Heart left ventricle (tissue), 16 donors: ENCODE results near the gene FOXO1. TPM values are rescaled to one million over a fixed set of nuclear protein-coding genes. Genes with fewer than 3 reads are reported as not detected.
A peak's percentile ranks its signal among the peaks of the same experiment; 100 is the strongest.
"Not testable (repeated sequence)": the region's sequence is repeated elsewhere in the genome, so short reads cannot be mapped to it uniquely, and the experiment has no call there.

Experiments
- ATAC-seq, 4 donors: fragments of 200-7000 bp; cut with Tn5 transposase; one replicate each; pipeline ENCODE4 v1.9.1; 2020 to 2022; ENCODE audit warnings: moderate library complexity in 4 of 4, mild to moderate bottlenecking in 3 of 4, moderate number of reproducible peaks in 1 of 4
- DNase-seq, 5 donors: peaks; one replicate each; pipeline ENCODE4 v3.0.0-alpha.2; 2020
- H3K27ac ChIP-seq, 12 donors: fragments of 200-600 bp; sonication (generic) in 4 of 12; one replicate each; pipeline versions ENCODE4 v1.5.0 to v1.8.0; 2016 to 2022; ENCODE audit warnings: mild to moderate bottlenecking in 2 of 12
- H3K27me3 ChIP-seq, 9 donors: fragments of 200-600 bp; sonication (generic) in 2 of 9; one replicate each; pipeline versions ENCODE4 v1.5.1 to v1.8.0; 2016 to 2022; ENCODE audit warnings: mild to moderate bottlenecking in 3 of 9
- H3K36me3 ChIP-seq, 9 donors: fragments of 200-600 bp; sonication (generic) in 2 of 9; one replicate each; pipeline versions ENCODE4 v1.5.0 to v1.8.0; 2018 to 2022; ENCODE audit warnings: mild to moderate bottlenecking in 2 of 9
- H3K4me1 ChIP-seq, 12 donors: fragments of 200-600 bp; sonication (generic) in 4 of 12; one replicate each; pipeline versions ENCODE4 v1.5.0 to v1.8.0; 2016 to 2022; ENCODE audit warnings: mild to moderate bottlenecking in 3 of 12
- H3K4me3 ChIP-seq, 12 donors: fragments of 200-600 bp; sonication (generic) in 4 of 12; one replicate each; pipeline versions ENCODE4 v1.5.0 to v1.8.0; 2017 to 2022; ENCODE audit warnings: mild to moderate bottlenecking in 9 of 12, moderate library complexity in 4 of 12
- H3K9me3 ChIP-seq, 12 donors: fragments of 200-600 bp; sonication (generic) in 4 of 12; one replicate each; pipeline versions ENCODE4 v1.5.0 to v1.8.0; 2016 to 2022; ENCODE audit warnings: mild to moderate bottlenecking in 1 of 12
- POLR2A ChIP-seq, 2 donors: fragments of 450-650 bp; IDR thresholded peaks; one replicate each; pipeline ENCODE4 v1.6.1; 2017; ENCODE audit warnings: antibody characterized with exemption in 2 of 2, mild to moderate bottlenecking in 2 of 2, moderate library complexity in 2 of 2
- WGBS, 4 donors: extraction: QIAGEN DNeasy Blood & Tissue Kit in 2 of 4; methylation state at CpG; one replicate each; pipeline versions ENCODE4 v1.1.5 to v1.1.7; 2013 to 2018; 5-methylcytosine and 5-hydroxymethylcytosine counted together
- intact Hi-C, 10 donors: fragments of 100-400 bp; cut with DNase I; formaldehyde crosslinking; loops; one replicate each; pipeline versions ENCODE4 v1.11.1 to v1.14.2; 2022
- polyA plus RNA-seq, 2 donors: library from polyadenylated mRNA; stranded (reverse); fragments of 200-250 nt; gene quantifications; one replicate each; pipeline ENCODE4 v1.2.3, GENCODE V29; 2013
- total RNA-seq, 9 donors: library from RNA; depleted of rRNA in 2 of 9; stranded (reverse); fragments of >200 nt in 2 of 9; fragmentation: NEBNext Ultra II Directional in 3 of 9; extraction: Animal tissue kit (Norgen Biotek cat#: 25700) in 3 of 9; gene quantifications; one replicate each; pipeline versions ENCODE4 v1.1.0 to v1.2.4, GENCODE V29; 2016 to 2023
- TF ChIP-seq, protein P1 (sequence below), 12 donors: fragments of 200-600 bp; sonication (generic) in 4 of 12; IDR thresholded peaks; one replicate each; pipeline versions ENCODE4 v1.5.0 to v1.8.0; 2018 to 2022; ENCODE audit warnings: antibody characterized with exemption in 12 of 12, mild to moderate bottlenecking in 5 of 12
- donor health status: ischemic (EF 13 %, LVEDD 7.1; RV severe dilation, severe dysfunction).
- donor health status: healthy with polysubstance abuse.
- donor health status: DM: no; HTN: yes; CAD: no.
- donor health status: DM: no; HTN: no; CAD: no.
- donor health status: ischemic (EF 25% LVEDD 6.9; RV normal size, moderate dysfunction).
- donor health status: ischemic (EF 25% LVEDD 5.7; RV mildly dilated, moderate dysfunction).
- donor health status: healthy.
- donor health status: DM: yes; HTN: yes; CAD: no.
- donor health status: ischemic (EF 35%, LVEDD 5.7; RV mildly dilated, moderate dysfunction).
- donor health status: nonischemic (EF 11% LVEDD 7.7; RV severe dilation, severe dysfunction).
- donor health status: DM: yes; HTN: yes; CAD: no.
- donor health status: PGD.
- donor health status: ischemic (EF 29% LVEDD 5.4; RV normal size, mild dysfunction).
- donor health status: nonischemic (EF 23%, LVEDD 6.1; RV moderate dilation, normal function).

FOXO1 gene
- total and polyA plus RNA-seq, 11 donors: 2.6 to 26.8 (median 17.2) TPM

GRCh38 chr13:40665126-40666044 is 1.1 kb downstream of the FOXO1 start:
- Histone ChIP-seq H3K4me1 (peaks cover 6 to 52% (median 40%) of the 10 kb centered on the region in 12 donors), H3K36me3 (no peaks in the 10 kb centered on the region), H3K4me3 (peak overlapping the region; percentile 72 to 99 (median 94)), H3K9me3 (no peaks in the 10 kb centered on the region), H3K27me3 (no peaks in the 10 kb centered on the region), H3K27ac (peak overlapping the region; percentile 94 to 99 (median 99))
- no peak for TF ChIP-seq POLR2A (IDR thresholded peaks at IDR 0.05)
- TF ChIP-seq, protein P1, sequence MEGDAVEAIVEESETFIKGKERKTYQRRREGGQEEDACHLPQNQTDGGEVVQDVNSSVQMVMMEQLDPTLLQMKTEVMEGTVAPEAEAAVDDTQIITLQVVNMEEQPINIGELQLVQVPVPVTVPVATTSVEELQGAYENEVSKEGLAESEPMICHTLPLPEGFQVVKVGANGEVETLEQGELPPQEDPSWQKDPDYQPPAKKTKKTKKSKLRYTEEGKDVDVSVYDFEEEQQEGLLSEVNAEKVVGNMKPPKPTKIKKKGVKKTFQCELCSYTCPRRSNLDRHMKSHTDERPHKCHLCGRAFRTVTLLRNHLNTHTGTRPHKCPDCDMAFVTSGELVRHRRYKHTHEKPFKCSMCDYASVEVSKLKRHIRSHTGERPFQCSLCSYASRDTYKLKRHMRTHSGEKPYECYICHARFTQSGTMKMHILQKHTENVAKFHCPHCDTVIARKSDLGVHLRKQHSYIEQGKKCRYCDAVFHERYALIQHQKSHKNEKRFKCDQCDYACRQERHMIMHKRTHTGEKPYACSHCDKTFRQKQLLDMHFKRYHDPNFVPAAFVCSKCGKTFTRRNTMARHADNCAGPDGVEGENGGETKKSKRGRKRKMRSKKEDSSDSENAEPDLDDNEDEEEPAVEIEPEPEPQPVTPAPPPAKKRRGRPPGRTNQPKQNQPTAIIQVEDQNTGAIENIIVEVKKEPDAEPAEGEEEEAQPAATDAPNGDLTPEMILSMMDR (IDR thresholded peaks at IDR 0.05): peak in 1 of 12 donors; percentile 3
- DNase-seq: peak; percentile 45 to 70 (median 50)
- peak in 2 of 4 donors; percentile 2 to 9 for ATAC-seq
- 0 to 1% (median 1%) methylated on average over 28 to 117 of the region's 117 CpGs for WGBS, 4 donors
- intact Hi-C loops: loop anchor here in 9 of 10 donors (2.0 to 10.0 kb wide), 19 partner anchors 77 to 878 kb away; no protein-coding TSS in a partner anchor

DNA sequence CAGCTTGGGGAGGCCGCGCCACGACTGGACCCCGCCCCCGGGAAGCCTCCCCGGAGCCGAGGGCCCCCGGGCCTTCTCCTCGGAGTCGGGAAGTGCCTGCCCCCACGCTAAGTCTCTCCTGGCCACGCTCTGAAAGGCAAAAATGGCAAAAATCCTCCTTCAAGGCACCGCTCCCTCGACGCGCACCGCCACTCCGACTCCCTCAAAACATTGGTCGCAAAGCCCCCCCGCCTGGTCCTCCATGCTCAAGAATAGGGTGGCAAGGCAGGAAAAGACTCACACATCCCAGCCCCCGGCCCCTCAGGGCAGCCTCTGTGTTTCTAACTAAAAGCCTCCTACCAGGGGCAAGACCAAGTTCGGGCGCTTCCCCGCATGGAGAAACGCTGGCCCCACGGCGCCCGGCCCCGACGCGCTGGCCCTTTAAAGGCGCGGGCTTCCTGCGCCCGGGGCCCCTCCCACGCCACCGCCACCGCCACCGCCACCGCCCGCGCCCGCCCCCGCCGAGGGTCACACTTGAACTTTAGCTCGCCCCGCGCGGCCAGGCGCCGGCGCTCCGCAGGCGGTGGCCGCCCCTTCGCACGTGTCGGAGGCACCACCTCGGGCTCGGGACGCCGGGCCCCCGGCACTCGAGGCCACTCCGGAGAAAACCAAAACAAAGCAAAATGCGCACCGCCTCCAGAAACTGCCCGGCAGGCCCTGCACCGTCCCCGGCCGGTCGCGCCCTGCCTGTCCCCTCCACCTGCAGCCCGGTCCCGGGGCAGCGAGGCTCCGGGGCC is 1.9 kb downstream of the FOXO1 start:
- Histone ChIP-seq H3K4me1 (peaks cover 6 to 60% (median 48%) of the 10 kb centered on the region in 12 donors), H3K4me3 (peak overlapping the region; percentile 72 to 99 (median 94)), H3K27ac (peak overlapping the region; percentile 94 to 99 (median 99)), H3K27me3 (no peaks in the 10 kb centered on the region), H3K36me3 (no peaks in the 10 kb centered on the region), H3K9me3 (no peaks in the 10 kb centered on the region)
- ATAC-seq (peak; percentile 48 to 77 (median 74)), DNase-seq (peak; percentile 85 to 91 (median 87))
- intact Hi-C loops: loop anchor here in 9 of 10 donors (2.0 to 10.0 kb wide), 21 partner anchors 76 to 877 kb away; no protein-coding TSS in a partner anchor
- TF ChIP-seq, protein P1 (IDR thresholded peaks at IDR 0.05): no peak
- TF ChIP-seq POLR2A (IDR thresholded peaks at IDR 0.05): peak in 1 of 2 donors; percentile 73
- WGBS, 4 donors: 0 to 1% (median 1%) methylated on average over 27 to 77 of the region's 77 CpGs

DNA sequence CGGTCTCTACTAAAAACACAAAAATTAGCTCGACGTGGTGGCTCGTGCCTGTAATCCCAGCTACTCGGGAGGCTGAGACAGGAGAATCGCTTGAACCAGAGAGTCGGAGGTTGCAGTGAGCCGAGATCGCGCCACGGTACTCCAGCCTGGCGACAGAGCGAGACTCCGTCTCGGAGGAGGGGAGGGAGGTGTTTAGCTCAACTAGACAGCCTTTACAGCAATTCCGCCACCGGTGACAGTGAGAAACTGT is 2.4 kb downstream of the FOXO1 start:
- not testable (repeated sequence) for H3K27me3 ChIP-seq, H3K9me3 ChIP-seq, H3K36me3 ChIP-seq
- WGBS, 4 donors: 10 to 18% (median 12%) methylated on average over 16 to 17 of the region's 17 CpGs
- intact Hi-C loops: loop anchor here in 9 of 10 donors (2.0 to 10.0 kb wide), 13 partner anchors 75 to 473 kb away; no protein-coding TSS in a partner anchor
- peak overlapping the region; percentile 94 to 99 (median 99) for H3K27ac ChIP-seq
- H3K4me1 ChIP-seq: peaks cover 6 to 62% (median 49%) of the 10 kb centered on the region in 12 donors
- H3K4me3 ChIP-seq: peak overlapping the region; percentile 72 to 99 (median 94)
- ATAC-seq (peak in 3 of 4 donors; percentile 27 to 55 (median 38)), DNase-seq (peak in 1 of 5 donors; percentile 76)

GRCh38 chr13:40662866-40663265 is 3.6 kb downstream of the FOXO1 start:
- Histone ChIP-seq H3K9me3 (no peaks in the 10 kb centered on the region), H3K27ac (peak overlapping the region; percentile 94 to 99 (median 99)), H3K36me3 (no peaks in the 10 kb centered on the region), H3K27me3 (no peaks in the 10 kb centered on the region), H3K4me3 (peak overlapping the region in 9 of 12 donors; percentile 86 to 98 (median 94)), H3K4me1 (peaks cover 6 to 62% (median 48%) of the 10 kb centered on the region in 12 donors)
- TF ChIP-seq POLR2A (IDR thresholded peaks at IDR 0.05): no peak
- TF ChIP-seq, protein P1 (IDR thresholded peaks at IDR 0.05): no peak
- ATAC-seq: no peak
- DNase-seq: no peak
- intact Hi-C loops: loop anchor here in 9 of 10 donors (1.0 to 10.0 kb wide), 11 partner anchors 78 to 468 kb away; no protein-coding TSS in a partner anchor
